ENCODE results near the gene CACNA1A.

GRCh38 chr19:13334801-13335481, 171.3 kb downstream of the CACNA1A start:
- TF ChIP-seq CTCF (IDR thresholded peaks at IDR 0.05) (no peak), POLR2A (IDR thresholded peaks at IDR 0.05) (no peak)

Measured in heart left ventricle (tissue), 13 donors.